Stomach smooth muscle (tissue), 2 donors: ENCODE measurements around the gene RBM39.

ENCODE experiments used
- H3K27ac ChIP-seq: one replicate; pipeline ENCODE4 v1.7.0; 2013; ENCODE audit warnings: mild to moderate bottlenecking, low read length, inconsistent platforms
- H3K27me3 ChIP-seq, 2 donors: one replicate each; pipeline ENCODE4 v1.7.0; 2013; ENCODE audit warnings: low read length in 2 of 2; ENCODE audit not compliant: insufficient read depth in 2 of 2, control insufficient read depth in 1 of 2
- H3K36me3 ChIP-seq, 2 donors: one replicate each; pipeline ENCODE4 v1.7.0; 2013; ENCODE audit warnings: low read length in 2 of 2; ENCODE audit not compliant: control insufficient read depth in 2 of 2, insufficient read depth in 2 of 2
- H3K4me1 ChIP-seq: one replicate; pipeline ENCODE4 v1.7.0; 2013; ENCODE audit warnings: low read length; ENCODE audit not compliant: control insufficient read depth, insufficient read depth
- H3K4me3 ChIP-seq, 2 donors: one replicate each; pipeline ENCODE4 v1.7.0; 2013; ENCODE audit warnings: low read length in 2 of 2
- H3K9ac ChIP-seq, 2 donors: one replicate each; pipeline ENCODE4 v1.7.0; 2013; ENCODE audit warnings: low read length in 2 of 2, mild to moderate bottlenecking in 1 of 2
- H3K9me3 ChIP-seq, 2 donors: one replicate each; pipeline ENCODE4 v1.7.0; 2013; ENCODE audit warnings: low read length in 2 of 2; ENCODE audit not compliant: control insufficient read depth in 2 of 2
- donor health status: healthy.
- donor health status: Pancreatic carcinoma.

The RBM39 gene

DNA sequence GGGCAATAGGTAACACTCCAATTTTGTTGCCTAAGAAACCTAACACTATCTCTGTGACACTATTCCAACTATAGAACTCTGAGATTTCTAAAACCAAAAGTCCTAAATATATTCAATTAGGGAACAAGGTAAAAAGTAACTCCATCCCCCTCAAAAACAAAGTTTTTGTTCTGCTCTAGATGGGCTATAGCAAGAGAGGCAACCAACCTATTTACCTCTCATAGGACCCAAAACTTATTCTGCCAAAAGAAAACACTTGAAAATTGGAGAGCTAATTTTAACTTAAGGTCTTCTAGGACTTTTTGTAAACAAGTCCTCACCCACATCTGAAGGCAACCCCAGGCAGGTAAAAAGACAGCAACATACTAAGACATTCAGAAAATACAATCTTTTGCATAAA lies 7.7 kb downstream of the RBM39 start:
- Histone ChIP-seq H3K4me3 (no peak overlapping the region), H3K27me3 (no peaks in the 10 kb centered on the region), H3K9me3 (no peaks in the 10 kb centered on the region), H3K4me1 (peaks cover 26% of the 10 kb centered on the region), H3K9ac (no peak overlapping the region), H3K36me3 (peaks cover 49 to 65% of the 10 kb centered on the region in 2 donors), H3K27ac (no peak overlapping the region)

- Histone ChIP-seq H3K9ac (no peak overlapping the region), H3K27me3 (no peaks in the 10 kb centered on the region), H3K9me3 (no peaks in the 10 kb centered on the region), H3K27ac (no peak overlapping the region), H3K4me3 (no peak overlapping the region), H3K4me1 (peaks cover 17% of the 10 kb centered on the region), H3K36me3 (peaks cover 44 to 56% of the 10 kb centered on the region in 2 donors)
Observed at GRCh38 chr20:35732644-35732982, 9.4 kb downstream of the RBM39 start.

- Histone ChIP-seq H3K27ac (no peak overlapping the region), H3K27me3 (no peaks in the 10 kb centered on the region), H3K4me3 (no peak overlapping the region), H3K36me3 (peaks cover 44 to 59% of the 10 kb centered on the region in 2 donors), H3K4me1 (peaks cover 17% of the 10 kb centered on the region), H3K9me3 (no peaks in the 10 kb centered on the region), H3K9ac (no peak overlapping the region)
Observed at GRCh38 chr20:35731862-35732643, 10.0 kb downstream of the RBM39 start.

DNA sequence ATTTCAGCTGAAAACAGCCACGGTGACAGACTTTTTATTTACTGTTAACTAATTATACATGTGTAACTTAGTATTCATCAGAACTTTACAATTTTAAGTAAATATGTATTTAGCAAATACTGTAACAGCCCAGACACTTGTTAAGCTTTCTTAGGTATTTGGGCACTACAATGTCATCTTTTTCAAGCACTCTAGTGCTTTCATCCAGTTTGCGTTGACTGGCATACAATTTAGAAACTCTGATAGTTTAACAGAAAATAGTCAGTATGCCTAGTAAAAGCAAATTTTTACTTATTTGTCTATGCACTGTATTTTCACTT lies 10.6 kb downstream of the RBM39 start:
- Histone ChIP-seq H3K27ac (no peak overlapping the region), H3K9ac (no peak overlapping the region), H3K36me3 (peaks cover 49 to 63% of the 10 kb centered on the region in 2 donors), H3K4me3 (no peak overlapping the region), H3K9me3 (no peaks in the 10 kb centered on the region), H3K4me1 (peaks cover 17% of the 10 kb centered on the region), H3K27me3 (no peaks in the 10 kb centered on the region)

- H3K9ac ChIP-seq = no peak overlapping the region
- H3K4me1 ChIP-seq = peaks cover 17% of the 10 kb centered on the region
- H3K27me3 ChIP-seq = no peaks in the 10 kb centered on the region
- H3K27ac ChIP-seq = no peak overlapping the region
- no peak overlapping the region for H3K4me3 ChIP-seq
- H3K9me3 ChIP-seq = no peaks in the 10 kb centered on the region
- H3K36me3 ChIP-seq = peaks cover 48 to 62% of the 10 kb centered on the region in 2 donors
Observed at GRCh38 chr20:35730583-35731468, 11.2 kb downstream of the RBM39 start.

GRCh38 chr20:35729836-35730582 lies 12.1 kb downstream of the RBM39 start:
- Histone ChIP-seq H3K36me3 (peaks cover 54 to 61% of the 10 kb centered on the region in 2 donors), H3K9ac (no peak overlapping the region), H3K4me1 (peaks cover 14% of the 10 kb centered on the region), H3K9me3 (no peaks in the 10 kb centered on the region), H3K27ac (no peak overlapping the region), H3K4me3 (no peak overlapping the region), H3K27me3 (no peaks in the 10 kb centered on the region)

GRCh38 chr20:35729283-35729807 lies 12.7 kb downstream of the RBM39 start:
- H3K4me3 ChIP-seq = no peak overlapping the region
- H3K4me1 ChIP-seq = peaks cover 9% of the 10 kb centered on the region
- H3K27me3 ChIP-seq = no peaks in the 10 kb centered on the region
- peaks cover 57% of the 10 kb centered on the region in 2 donors for H3K36me3 ChIP-seq
- H3K9me3 ChIP-seq = no peaks in the 10 kb centered on the region
- H3K27ac ChIP-seq = no peak overlapping the region
- H3K9ac ChIP-seq = no peak overlapping the region

DNA sequence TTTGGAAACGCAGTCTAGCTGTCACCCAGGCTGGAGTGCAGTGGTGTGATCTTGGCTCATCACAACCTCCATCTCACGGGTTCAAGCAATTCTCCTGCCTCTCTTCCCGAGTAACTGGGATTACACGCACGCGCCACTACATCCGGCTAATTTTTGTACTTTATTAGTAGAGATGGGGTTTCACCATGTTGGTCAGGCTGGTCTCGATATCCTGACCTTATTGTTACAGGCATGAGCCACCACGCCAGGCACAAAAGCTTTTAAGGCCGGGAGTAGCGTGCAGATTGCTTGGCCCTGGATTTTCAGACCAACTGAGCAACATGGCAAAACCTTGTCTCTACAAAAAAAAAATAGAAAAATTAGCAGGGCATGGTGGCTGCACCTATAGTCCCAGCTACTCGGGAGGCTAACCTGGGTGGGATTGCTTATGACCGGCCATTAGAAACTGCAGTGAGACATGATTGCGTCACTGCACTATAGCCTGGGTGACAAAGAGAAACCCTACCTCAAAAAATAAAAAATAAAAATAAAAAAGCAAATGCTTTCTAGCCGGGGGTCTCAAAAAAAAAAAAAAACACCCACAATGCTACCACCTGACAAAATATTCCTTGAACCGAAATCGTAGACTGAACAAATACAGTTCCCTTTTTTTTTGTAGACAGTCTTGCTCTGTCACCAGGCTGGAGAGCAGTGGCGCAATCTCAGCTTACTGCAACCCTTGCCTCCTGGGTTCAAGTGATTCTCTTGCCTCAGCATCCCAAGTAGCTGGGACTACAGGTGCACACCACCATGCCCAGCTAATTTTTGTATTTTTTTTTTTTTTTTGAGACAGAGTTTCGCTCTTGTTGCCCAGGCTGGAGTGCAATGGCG lies 15.0 kb downstream of the RBM39 start:
- Histone ChIP-seq H3K4me1 (no peaks in the 10 kb centered on the region), H3K27me3 (no peaks in the 10 kb centered on the region), H3K9me3 (no peaks in the 10 kb centered on the region), H3K9ac (no peak overlapping the region), H3K4me3 (no peak overlapping the region), H3K36me3 (peaks cover 54 to 59% of the 10 kb centered on the region in 2 donors), H3K27ac (no peak overlapping the region)

DNA sequence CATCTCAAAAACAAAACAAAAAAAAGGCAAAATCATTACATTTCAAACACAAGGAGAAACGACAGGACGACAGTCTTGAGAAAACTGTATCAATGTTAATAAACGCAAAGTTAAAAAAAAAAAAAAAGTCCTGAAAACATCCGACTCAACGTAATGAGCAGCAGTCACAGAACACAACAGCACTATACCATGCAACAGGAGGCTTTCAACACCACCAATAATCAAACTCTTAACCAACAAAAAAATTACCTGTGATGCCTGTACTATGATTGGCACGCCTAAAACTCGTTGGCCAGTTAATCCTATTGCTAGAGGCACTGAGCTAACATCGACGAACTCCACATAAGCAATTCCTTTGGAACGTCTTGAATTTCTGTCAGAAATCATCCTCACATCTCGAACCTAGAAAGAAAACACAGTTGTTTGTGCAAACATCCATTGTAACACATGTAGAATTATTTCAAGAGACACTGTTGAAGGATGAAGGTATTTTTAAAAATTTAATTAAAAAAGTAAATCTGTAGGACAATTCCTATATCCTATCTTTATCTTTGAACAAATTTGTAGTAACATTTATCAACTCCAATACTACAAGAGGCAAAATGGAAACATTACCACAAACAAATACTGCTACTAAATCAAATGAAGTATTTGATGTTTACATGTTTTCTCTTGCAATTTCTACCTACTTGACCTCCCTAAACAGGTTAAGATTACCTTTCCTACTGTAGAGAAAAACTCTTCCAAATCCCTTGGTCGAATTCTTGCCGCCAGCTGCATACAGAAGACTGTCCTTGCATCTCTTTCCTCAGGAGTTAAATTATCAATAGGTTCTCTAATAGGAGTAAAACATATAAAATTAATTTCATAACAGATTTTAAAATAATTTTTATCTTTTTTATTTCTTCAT lies 17.5 kb downstream of the RBM39 start:
- peaks cover 4% of the 10 kb centered on the region for H3K4me1 ChIP-seq

More for the DNA sequence above, 17.5 kb downstream of the RBM39 start:
- Histone ChIP-seq H3K9me3 (no peaks in the 10 kb centered on the region), H3K27ac (no peak overlapping the region), H3K9ac (no peak overlapping the region), H3K27me3 (no peaks in the 10 kb centered on the region), H3K36me3 (peaks cover 65 to 67% of the 10 kb centered on the region in 2 donors), H3K4me3 (no peak overlapping the region)
